Measurements from ENCODE around the gene OTOR.

DNA sequence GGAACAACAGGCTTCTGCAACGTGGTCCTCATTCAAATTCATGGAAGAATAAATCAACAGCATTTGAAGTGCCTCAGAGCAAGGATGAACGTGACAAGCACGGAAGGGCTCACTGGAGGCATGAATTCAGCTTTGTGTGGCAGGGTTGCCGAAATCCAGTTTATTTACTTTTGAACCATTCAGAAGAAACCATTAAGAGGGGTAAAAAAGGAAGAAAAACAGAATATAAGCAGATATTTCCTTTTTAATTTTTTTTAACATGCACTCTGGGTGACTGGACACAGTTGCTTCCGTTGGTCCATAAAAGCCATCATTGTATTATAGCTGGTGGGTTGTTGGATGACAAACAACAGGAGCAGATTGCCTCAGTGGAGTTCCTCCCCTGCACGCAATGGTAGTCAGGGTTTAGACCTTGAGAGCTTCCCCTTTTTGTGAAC is 35.6 kb upstream of the OTOR start:
- TF ChIP-seq, protein P1, sequence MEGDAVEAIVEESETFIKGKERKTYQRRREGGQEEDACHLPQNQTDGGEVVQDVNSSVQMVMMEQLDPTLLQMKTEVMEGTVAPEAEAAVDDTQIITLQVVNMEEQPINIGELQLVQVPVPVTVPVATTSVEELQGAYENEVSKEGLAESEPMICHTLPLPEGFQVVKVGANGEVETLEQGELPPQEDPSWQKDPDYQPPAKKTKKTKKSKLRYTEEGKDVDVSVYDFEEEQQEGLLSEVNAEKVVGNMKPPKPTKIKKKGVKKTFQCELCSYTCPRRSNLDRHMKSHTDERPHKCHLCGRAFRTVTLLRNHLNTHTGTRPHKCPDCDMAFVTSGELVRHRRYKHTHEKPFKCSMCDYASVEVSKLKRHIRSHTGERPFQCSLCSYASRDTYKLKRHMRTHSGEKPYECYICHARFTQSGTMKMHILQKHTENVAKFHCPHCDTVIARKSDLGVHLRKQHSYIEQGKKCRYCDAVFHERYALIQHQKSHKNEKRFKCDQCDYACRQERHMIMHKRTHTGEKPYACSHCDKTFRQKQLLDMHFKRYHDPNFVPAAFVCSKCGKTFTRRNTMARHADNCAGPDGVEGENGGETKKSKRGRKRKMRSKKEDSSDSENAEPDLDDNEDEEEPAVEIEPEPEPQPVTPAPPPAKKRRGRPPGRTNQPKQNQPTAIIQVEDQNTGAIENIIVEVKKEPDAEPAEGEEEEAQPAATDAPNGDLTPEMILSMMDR (conservative IDR thresholded peaks at IDR 0.05 in 1 of 2, IDR thresholded peaks at IDR 0.05 in 1 of 2; ENCODE audit: extremely low read depth in 1 of 2, insufficient read depth in 1 of 2, low read depth in 1 of 2, low read length in 2 of 2): no peak
- TF ChIP-seq EZH2 (IDR thresholded peaks at IDR 0.05; ENCODE audit: borderline replicate concordance, low read length): no peak
